Activated CD4-positive, alpha-beta T cell treated with anti-CD3 and anti-CD28 coated beads, Interleukin-2, amount 50 U/mL, for 24 hours (primary cell): ENCODE data around the gene SH3RF2.

Experiments used
- DNase-seq, 2 donors: peaks; one replicate each; pipeline ENCODE4 v3.0.0-alpha.2; 2020; ENCODE audit warnings: low read depth in 1 of 2, low spot score in 1 of 2

Gene SH3RF2

GRCh38 chr5:145920542-145921210 is 15.7 kb upstream of the SH3RF2 start:
- no peak for DNase-seq

DNA sequence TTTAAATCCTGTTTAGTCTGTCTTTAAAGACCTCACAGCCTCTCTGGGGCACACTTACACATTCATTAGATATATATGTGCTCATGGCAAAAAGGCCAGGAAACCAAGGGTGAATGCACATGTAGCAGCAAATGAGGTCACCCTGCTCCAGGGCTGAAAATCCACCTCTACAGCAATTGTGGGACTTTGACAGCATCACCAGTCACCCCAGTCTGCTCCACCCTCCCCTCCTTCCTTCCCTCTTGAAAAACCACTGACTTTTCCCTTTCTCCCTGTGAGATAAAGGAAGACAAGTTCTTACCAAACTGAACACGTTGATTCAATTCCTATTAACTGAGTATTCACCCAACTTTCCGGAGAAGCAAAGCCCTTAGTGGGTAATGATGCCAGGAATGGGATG is 15.2 kb upstream of the SH3RF2 start:
- DNase-seq: no peak

- DNase-seq: no peak
Measured at GRCh38 chr5:145922059-145922458, 14.3 kb upstream of the SH3RF2 start.

DNA sequence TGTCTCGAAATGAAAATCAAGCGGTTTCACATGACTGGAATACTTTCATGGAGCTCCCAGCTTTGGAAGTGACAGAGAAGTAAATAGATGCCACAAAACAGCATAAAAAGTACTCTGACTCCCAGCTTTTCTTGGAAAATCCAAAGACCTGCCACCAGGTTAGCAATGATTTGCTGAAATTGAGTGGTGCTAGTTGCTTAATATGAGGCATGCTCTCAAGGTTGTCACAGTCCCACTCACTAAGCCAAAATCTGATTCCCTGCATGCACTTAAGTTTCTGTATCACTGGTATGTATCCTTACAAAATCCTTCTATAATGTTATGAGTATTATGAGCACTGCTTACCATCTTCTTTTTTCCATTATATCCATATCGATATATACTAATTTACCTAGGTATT is 13.0 kb upstream of the SH3RF2 start:
- no peak for DNase-seq

- no peak for DNase-seq
Measured at GRCh38 chr5:145924849-145925248, 11.5 kb upstream of the SH3RF2 start.

DNA sequence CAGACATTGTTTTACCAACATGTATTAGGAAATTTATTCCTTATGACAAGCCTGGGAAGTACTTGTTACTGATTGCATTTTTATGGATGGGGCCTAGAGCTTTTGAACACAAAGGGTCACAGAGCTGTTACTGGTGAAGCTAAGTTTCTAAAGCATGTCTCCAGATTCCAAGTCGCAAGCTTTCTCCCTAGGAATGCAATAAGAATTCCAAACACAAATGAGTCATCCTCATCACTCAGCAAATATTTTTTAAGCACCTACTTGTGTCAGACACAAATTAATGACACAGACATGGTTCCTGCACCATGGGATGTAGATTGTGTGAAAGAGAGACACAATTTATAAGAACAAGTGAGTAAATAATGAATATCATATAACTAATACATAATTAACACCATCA is 11.0 kb upstream of the SH3RF2 start:
- no peak for DNase-seq

GRCh38 chr5:145925803-145926202 is 10.6 kb upstream of the SH3RF2 start:
- DNase-seq: no peak

DNA sequence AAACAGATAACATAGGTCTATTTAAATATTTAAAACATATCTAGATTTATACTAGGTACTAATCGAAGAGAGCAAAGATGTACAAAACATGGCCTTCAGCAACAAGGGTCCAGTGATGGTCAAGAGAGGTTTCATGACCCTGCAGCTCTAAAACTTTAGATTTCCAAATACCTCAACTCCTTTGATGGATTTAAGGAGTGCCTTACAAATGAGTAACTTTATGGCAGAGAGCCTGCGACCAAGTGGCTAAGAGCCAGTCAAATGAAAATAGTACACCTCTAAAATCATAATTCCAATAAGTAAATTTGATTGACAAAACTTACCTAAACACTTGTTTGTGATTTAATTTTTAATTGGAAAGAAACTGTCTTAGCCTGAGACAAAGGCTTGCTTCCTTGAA is 4.7 kb upstream of the SH3RF2 start:
- DNase-seq: no peak

DNA sequence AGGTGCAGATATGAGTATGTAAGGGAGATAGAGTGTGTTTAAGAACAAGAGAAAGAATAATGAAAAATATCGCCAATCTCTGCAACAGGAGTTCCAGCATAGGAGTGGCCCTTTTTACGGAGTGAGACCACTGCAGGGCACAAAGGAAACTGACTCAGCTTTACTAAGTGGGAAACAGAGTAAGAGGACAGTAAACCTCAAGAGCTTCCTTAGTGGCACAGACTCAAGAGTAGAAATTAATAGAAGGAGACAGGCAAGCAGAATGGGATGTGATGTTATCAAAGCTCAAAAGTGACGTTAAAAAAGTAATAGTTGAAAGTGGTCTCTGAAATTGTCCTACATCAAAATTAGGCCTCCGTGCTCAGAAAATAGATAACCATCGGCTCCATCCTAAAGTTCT is 2.1 kb upstream of the SH3RF2 start:
- no peak for DNase-seq

DNA sequence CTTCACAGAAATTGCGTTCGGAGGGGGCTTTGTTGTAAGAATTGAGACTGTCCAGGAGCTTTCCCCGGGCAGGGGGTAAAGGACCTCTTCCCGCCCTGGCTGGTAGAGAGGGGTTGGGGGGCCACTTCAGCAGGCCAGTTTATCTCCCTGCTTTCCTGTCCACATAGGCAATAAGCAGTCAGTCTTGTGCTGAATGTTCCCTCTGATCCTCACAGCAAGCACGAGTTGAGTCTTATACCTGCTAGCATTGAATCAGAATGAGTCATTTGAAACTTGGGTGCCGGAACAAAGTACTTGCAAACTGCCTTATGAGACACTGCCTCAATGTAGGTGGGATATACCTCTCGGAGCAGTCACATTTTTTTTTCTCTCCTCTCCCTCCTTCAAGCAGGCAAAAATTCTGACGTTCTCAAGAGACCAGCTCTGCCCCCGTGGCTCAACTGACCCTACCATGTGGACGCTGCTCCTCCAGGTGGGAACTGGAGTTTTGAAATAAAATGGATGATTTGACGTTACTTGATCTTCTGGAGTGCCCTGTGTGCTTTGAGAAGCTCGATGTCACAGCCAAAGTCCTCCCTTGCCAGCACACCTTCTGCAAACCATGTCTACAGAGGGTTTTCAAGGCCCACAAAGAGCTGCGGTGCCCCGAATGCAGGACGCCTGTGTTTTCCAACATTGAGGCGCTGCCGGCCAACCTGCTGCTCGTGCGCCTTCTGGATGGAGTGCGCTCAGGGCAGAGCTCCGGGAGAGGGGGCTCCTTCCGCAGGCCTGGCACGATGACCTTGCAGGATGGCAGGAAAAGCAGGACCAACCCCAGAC is 1.3 kb downstream of the SH3RF2 start:
- DNase-seq: peak in 1 of 2 donors; percentile 18

DNA sequence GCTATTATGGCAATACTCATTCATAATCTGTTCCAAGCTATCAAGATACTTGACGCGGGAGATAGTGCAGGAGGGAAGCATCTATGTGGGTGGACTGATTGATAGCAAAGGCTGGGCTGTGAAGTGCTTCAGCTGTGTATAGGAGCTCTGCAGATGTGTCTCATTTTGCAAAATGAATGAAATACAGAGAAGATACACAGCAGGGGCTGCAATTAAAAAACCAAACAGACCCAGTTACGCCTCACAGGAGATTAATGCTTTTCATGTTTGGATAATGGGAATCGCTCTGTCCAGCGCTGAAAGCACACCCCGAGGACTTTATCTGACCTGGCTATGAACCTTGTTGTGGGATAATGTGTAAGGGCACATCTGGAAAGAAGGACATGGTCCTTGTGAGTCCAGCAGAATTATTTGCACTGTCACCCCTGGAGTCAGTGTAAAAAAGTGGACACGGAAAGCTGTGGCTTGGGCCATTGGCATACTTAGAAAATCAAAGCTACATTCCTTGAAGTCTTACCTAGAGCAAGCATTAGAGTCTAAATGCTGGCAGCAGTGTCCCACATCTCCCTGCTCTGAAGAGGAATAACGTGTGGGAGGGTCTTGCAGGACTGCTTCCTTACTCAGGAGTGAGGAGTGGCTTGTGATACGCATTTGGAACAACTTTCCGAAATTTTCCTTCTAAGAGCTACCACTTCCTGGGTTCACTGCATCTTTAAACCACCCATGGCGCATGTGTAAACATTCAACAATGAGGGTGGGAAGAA is 2.6 kb downstream of the SH3RF2 start:
- DNase-seq: no peak

- DNase-seq: no peak
Measured at GRCh38 chr5:145939540-145940065, 3.2 kb downstream of the SH3RF2 start.

GRCh38 chr5:145941096-145941447 is 4.7 kb downstream of the SH3RF2 start:
- DNase-seq: no peak

GRCh38 chr5:145941448-145942130 is 5.2 kb downstream of the SH3RF2 start:
- no peak for DNase-seq

DNA sequence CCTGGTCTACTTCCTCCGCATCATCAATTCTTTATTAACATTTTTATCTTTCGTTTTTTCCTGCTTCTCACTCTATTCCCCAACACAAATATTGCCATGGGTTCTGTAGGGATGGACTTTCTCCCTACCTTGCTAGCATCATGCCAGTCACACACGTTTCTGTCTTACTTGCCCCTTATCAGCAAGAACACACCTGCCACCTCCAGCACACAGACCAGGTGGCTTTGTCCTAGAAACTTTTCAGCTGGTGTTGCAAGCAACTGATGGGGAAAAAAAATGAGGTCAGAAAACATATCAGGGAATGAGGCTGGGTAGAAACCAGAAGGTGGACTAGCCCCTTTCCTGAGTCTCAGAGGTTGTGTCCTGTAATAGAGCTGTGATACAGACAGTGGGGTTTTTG is 5.8 kb downstream of the SH3RF2 start:
- DNase-seq: no peak

DNA sequence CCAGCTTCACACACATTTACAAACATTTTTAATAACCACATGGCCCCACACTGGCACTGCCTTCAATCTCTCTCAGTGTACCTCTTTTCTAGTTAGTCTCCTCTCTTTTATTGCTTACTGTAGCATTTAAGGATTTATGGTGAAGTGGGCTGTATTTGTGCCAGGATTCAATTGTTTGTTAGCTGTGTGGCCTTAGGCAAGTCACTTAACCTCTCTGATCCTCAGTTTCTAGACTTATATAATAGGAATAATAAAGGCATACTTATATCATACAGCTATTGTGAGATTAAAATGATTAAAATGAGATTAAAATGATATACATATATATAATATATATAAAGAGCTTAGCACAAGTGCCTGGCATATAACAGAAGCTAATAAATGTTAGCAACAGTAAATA is 6.4 kb downstream of the SH3RF2 start:
- DNase-seq: no peak

GRCh38 chr5:145943674-145944121 is 7.3 kb downstream of the SH3RF2 start:
- no peak for DNase-seq

- no peak for DNase-seq
Measured at GRCh38 chr5:145944328-145944727, 8.0 kb downstream of the SH3RF2 start.

GRCh38 chr5:145945620-145946111 is 9.3 kb downstream of the SH3RF2 start:
- DNase-seq: no peak

- peak in 1 of 2 donors; percentile 33 for DNase-seq
Measured at GRCh38 chr5:145946112-145946861, 9.9 kb downstream of the SH3RF2 start.
